GM12873 (cell line): ENCODE data around the gene NMT1.

Experiments
- CTCF ChIP-seq: IDR thresholded peaks from 2 replicates; pipeline ENCODE4 v1.5.1; 2012; ENCODE audit warnings: low read depth, mild to moderate bottlenecking, moderate library complexity, low read length, control low read depth; ENCODE audit not compliant: insufficient read depth; ENCODE audit errors: missing control alignments

The NMT1 gene

GRCh38 chr17:45127548-45128300 lies 66.6 kb downstream of the NMT1 start:
- no peak for TF ChIP-seq CTCF

- TF ChIP-seq CTCF: no peak
These were observed 67.2 kb downstream of the NMT1 start for GRCh38 chr17:45128331-45128730.

- TF ChIP-seq CTCF: no peak
These were observed 67.9 kb downstream of the NMT1 start for GRCh38 chr17:45128989-45129388.

- TF ChIP-seq CTCF: no peak
These were observed 68.4 kb downstream of the NMT1 start for GRCh38 chr17:45129426-45129939.

GRCh38 chr17:45129940-45130680 lies 69.0 kb downstream of the NMT1 start:
- TF ChIP-seq CTCF: no peak

- no peak for TF ChIP-seq CTCF
These were observed 69.8 kb downstream of the NMT1 start for GRCh38 chr17:45130681-45131615.
